GM12864 (cell line): ENCODE data around the gene LDAH.

Experiments
- DNase-seq: peaks from one replicate; pipeline ENCODE4 v3.0.0-alpha.2; 2011; ENCODE audit warnings: low read depth
- H3K4me3 ChIP-seq: 2 replicates; pipeline ENCODE4 v1.5.1; 2011; ENCODE audit warnings: mild to moderate bottlenecking, low read depth, low read length, control low read depth
- TF ChIP-seq, protein P1 (sequence below): IDR thresholded peaks from 2 replicates; pipeline ENCODE4 v1.5.1; 2011; ENCODE audit warnings: low read depth, mild to moderate bottlenecking, moderate library complexity, low read length, control low read depth, inconsistent platforms; ENCODE audit errors: missing control alignments

Gene LDAH

DNA sequence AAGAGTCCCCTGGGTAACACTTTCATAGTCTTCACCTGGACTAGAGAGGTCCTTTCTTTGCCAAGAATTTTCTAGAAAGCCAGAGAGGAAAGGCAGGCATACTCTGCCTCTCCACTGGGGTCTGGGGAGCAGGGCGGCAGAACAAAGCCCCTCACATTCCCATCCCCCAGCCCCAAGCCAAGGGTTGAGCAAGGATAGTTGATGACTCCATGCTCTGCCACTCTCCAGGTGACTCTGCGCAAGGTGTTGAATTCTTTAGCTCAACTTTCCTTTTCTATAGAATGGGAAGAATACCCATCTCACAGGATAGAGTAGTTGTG, 158.9 kb downstream of the LDAH start:
- H3K4me3 ChIP-seq, result no peak overlapping the region
- TF ChIP-seq, protein P1, sequence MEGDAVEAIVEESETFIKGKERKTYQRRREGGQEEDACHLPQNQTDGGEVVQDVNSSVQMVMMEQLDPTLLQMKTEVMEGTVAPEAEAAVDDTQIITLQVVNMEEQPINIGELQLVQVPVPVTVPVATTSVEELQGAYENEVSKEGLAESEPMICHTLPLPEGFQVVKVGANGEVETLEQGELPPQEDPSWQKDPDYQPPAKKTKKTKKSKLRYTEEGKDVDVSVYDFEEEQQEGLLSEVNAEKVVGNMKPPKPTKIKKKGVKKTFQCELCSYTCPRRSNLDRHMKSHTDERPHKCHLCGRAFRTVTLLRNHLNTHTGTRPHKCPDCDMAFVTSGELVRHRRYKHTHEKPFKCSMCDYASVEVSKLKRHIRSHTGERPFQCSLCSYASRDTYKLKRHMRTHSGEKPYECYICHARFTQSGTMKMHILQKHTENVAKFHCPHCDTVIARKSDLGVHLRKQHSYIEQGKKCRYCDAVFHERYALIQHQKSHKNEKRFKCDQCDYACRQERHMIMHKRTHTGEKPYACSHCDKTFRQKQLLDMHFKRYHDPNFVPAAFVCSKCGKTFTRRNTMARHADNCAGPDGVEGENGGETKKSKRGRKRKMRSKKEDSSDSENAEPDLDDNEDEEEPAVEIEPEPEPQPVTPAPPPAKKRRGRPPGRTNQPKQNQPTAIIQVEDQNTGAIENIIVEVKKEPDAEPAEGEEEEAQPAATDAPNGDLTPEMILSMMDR, result no peak
- DNase-seq, result no peak

DNA sequence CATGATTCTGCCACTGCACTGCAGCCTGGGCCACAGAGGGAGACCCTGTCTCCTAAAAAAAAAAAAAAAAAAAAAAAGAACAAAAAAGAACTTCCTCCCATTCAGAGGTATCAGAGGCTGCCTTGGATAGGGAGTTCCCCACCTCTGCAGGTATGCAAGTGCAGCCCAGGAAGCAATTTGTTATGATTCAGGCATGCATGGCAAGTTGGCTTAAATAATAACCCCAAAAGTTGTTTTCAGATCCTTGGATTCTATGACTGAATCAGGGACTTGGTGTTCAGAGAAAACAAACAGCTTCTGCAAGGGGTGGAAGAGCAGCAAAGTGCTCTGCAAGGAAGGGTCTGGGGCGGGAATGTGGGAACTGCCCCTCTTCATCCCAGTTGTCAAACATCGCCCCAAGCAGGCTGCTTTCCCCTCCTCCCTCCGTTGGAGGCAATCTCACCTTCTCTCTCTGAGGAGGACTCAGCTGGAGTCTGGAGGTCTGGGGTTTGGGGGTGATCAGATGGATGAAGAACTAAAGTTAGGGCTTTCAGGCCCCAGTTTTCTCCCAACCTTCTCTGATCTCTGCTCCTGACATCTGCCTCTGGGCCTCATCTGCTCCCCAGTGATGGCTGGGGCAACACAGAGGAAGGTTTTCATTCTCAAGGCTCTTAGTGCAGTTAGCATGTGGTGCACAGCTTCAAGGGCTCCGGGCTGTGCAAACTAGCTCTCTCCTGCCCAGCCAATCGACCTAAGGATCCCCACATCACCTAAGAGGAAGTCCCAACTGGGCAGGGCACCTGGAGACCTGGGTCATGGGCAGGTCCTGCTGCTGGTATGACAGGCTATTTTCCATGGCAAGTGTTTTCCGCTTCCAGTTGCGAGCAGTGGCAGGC, 159.5 kb downstream of the LDAH start:
- H3K4me3 ChIP-seq, result no peak overlapping the region
- no peak for DNase-seq
- TF ChIP-seq, protein P1, result no peak

DNA sequence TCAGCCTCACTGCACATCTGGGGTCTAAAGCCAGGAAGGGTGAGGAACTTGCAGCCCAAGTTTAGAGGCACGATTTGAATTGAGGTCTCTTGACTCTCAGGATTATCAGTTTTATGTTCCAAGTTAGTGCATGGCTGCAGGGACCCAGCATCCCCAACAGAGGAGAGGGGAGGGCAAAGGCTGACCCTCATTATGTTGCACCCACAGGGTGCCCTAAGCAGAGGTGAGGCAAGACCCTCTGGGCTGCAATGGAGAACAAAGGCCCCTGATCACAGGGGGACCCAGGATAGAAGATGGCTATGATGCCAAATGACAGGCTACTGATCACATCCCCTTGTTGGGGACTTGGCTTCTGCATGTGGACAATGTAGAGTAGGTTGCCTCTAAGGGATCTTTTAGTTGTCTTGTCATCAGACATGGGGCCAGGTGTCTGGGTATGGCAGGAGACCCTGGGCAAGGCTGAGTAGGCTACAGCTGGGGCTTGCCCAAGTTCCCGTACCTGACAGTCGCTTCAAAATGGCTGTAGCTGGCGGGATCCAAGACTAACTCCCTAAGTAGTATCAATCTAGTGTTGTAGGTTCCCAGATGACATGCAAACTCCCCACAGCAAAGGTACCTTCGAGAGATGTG, 160.5 kb downstream of the LDAH start:
- no peak overlapping the region for H3K4me3 ChIP-seq
- TF ChIP-seq, protein P1, result no peak
- DNase-seq, result no peak

DNA sequence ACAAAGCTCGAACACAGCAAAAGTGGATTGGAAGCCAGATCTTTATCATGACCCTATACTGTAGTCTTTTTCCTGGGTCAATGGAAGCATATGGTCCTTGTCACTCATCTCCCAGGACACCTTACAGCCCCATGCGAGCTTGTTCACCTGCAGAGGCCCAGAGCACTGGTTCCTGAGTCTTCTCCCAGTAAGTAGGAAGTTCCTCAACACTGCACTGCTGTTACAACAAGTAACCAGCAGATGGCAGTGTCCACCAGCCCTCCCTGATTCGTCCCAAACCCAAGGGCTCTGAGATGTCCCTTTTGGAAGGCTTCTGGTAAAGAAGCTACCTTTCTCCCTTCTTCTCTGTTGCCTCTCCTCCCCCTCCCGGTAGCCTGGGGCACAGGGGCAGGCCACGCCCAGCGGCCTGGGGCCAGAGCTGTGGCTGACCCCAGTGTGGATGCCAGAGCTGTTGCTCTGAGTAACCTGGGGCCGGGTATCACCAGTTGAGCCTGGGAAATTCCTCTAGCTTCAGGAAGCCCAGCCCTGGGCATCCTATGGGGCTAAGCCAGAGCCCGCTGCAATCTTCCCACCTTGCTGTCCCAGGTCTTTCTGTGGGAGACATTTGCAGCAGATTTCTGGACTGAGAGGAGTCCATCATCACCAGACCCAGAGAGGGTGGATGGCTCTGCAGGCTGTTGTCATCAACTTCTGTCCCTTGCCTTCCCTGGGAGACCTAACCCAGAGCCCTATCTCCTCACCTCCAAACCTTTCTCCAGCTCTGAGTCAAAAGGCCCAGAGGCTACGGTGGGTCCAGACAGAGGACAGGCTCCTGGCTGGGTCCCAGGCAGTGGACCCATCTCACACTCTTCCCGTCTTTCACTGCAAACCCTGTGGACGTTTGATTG, 161.2 kb downstream of the LDAH start:
- H3K4me3 ChIP-seq, result no peak overlapping the region
- TF ChIP-seq, protein P1, result peak; percentile 99
- peak; percentile 49 for DNase-seq

DNA sequence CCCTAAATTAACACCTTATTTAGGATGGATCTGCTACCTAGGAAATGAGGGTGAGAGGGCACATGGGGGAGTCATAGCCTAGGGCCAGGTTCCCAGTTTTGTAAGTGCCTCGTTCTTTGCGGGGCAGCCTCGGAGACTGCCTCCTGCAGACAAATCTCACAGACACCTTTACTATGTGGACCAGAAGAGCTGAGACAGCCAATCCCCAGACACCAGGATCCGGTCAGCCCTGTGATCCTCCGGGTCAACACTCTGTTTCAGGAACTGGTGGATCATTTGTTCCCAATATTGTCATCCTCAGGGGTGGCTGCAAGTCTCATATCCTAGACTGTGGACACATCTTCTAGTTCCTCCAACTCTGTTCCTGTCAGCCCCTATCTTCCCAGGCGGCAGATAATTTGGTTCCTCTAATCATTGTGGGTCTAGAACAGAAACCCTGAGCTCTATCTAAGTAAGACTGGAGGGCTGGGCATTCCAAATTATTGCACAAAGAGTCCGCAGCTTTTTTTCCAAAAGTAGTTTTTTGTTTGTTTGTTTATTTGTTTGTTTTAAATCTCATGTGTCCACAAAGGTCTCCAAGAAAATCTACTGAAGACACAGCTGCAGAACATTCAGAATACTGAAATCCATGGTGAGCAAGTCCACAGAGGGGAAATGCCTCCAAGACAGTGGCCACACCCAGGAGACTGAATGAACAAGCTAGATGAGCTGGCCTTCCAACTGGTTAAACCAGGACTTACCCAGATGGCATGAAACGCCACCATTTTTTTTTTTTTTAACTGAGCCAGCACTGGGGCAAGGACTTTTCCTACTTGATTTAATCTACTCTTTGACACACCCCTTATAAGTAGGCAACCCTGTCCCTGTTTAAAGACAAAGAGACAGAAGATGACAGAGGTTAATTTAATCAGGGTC, 162.1 kb downstream of the LDAH start:
- TF ChIP-seq, protein P1, result no peak
- H3K4me3 ChIP-seq, result no peak overlapping the region
- no peak for DNase-seq
